ENCODE measurements around the gene RPL31. TPM values are rescaled to one million over a fixed set of nuclear protein-coding genes. Genes with fewer than 3 reads are reported as not detected.
"Not testable (repeated sequence)": the region's sequence is repeated elsewhere in the genome, so short reads cannot be mapped to it uniquely, and the experiment has no call there.

The RPL31 gene
- total RNA-seq, 1 experiment from 2014 or later = 1,893 TPM

DNA sequence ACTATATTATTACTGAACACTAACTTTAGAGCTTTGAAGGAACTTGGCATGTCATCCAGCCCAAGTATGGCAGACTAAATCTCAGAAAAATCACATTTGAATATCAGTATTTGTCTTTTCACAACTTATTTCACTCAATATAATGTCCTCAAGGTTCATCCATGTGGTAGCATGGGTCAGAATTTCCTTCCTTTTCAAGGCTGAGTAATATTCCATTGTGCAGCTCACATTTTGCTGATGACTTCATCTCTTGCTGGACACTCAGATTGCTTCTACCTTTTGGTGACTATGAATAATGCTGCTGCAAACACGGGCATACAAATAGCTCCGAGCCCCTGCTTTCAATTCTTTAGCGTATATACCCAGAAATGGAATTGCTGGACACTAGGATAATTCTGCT is 46.7 kb downstream of the RPL31 start:
- TF ChIP-seq CTCF (conservative IDR thresholded peaks at IDR 0.05) = no peak
- peaks cover 16 to 33% (median 21%) of the 10 kb centered on the region in 3 experiments; a peak in 6 of 7 replicates for H3K36me3 Mint-ChIP-seq (ENCODE audit: insufficient read depth in 1 of 3, low read depth in 3 of 3)

DNA sequence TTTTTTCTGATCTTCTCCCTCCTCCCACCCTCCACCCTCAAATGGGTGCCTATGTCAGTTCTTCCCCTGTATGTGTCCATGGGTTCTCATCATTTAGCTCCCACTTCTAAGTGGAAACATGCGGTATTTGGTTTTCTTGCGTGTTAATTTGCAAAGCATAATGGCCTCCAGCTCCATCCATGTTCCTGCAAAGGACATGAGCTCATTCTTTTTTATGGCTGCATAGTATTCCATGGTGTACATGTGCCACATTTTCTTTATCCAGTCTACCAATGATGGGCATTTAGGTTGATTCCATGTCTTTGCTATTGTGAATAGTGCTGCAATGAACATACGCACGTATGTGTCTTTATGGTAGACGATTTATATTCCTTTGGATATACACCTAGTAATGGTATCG is 48.8 kb downstream of the RPL31 start:
- not testable (repeated sequence) for H4K91ac ChIP-seq (ENCODE audit: insufficient read length, low read depth, low read length); H2BK20ac ChIP-seq (ENCODE audit: low read depth, low read length, poor library complexity, severe bottlenecking); H3K9me3 Mint-ChIP-seq; H3K23ac ChIP-seq (ENCODE audit: insufficient read length, low read depth, low read length); H3K9me3 ChIP-seq (ENCODE audit: control insufficient read depth, low read depth, low read length); H2BK12ac ChIP-seq (ENCODE audit: insufficient read length, low read depth, low read length); H3K18ac ChIP-seq (ENCODE audit: insufficient read length, low read depth, low read length); H3K4me3 Mint-ChIP-seq; H4K8ac ChIP-seq (replicated peaks; ENCODE audit: insufficient read length, low read depth, low read length); H3K27ac ChIP-seq (ENCODE audit: insufficient read length, low read depth, low read length); DNase-seq; H2BK120ac ChIP-seq (ENCODE audit: low read depth, low read length, poor library complexity, severe bottlenecking); H3K9ac ChIP-seq (ENCODE audit: extremely low read depth, insufficient read length, low read length); H3K27ac Mint-ChIP-seq; H4K20me1 ChIP-seq (ENCODE audit: control insufficient read depth, insufficient read depth, insufficient read length); H2BK15ac ChIP-seq (ENCODE audit: low read depth, low read length); H3K14ac ChIP-seq (ENCODE audit: insufficient read depth, low read length); H2BK5ac ChIP-seq (ENCODE audit: insufficient read length, low read length); H3K4me2 ChIP-seq (ENCODE audit: insufficient read depth, insufficient read length, low read length); H3K4ac ChIP-seq (ENCODE audit: low read depth, low read length); H4K5ac ChIP-seq (ENCODE audit: insufficient read length, low read depth, low read length); H3K56ac ChIP-seq (ENCODE audit: insufficient read length, low read depth, low read length); H3T11ph ChIP-seq (ENCODE audit: low read length); H3K27me3 ChIP-seq (ENCODE audit: insufficient read depth, low read length); H3K79me1 ChIP-seq (ENCODE audit: insufficient read depth, low read depth, low read length, poor library complexity, severe bottlenecking); H3K4me1 ChIP-seq (ENCODE audit: insufficient read depth, low read length); H2AFZ ChIP-seq (ENCODE audit: low read length); H3K79me2 ChIP-seq (ENCODE audit: insufficient read depth, low read length); H3K27me3 Mint-ChIP-seq (ENCODE audit: low read depth); H3K23me2 ChIP-seq (ENCODE audit: insufficient read length, low read depth, low read length, poor library complexity, severe bottlenecking); H2AK5ac ChIP-seq (ENCODE audit: insufficient read length, low read length)
- H3K36me3 Mint-ChIP-seq (ENCODE audit: insufficient read depth in 1 of 3, low read depth in 3 of 3) = peaks cover 16 to 35% (median 21%) of the 10 kb centered on the region in 3 experiments; a peak in 6 of 7 replicates
- no CpG with 5 or more reads among the region's 6 CpGs for WGBS (ENCODE audit: extremely low coverage, insufficient read length, low lambda C conversion rate)
- H3K4me1 Mint-ChIP-seq = peaks cover 16 to 21% of the 10 kb centered on the region in 2 experiments

More for the DNA sequence above, 46.7 kb downstream of the RPL31 start:
- DNase-seq = no peak
- H2BK12ac ChIP-seq (ENCODE audit: insufficient read length, low read depth, low read length) = no peak overlapping the region
- H3K4ac ChIP-seq (ENCODE audit: low read depth, low read length) = no peak overlapping the region
- no peak overlapping the region for H3K4me3 Mint-ChIP-seq
- H4K5ac ChIP-seq (ENCODE audit: insufficient read length, low read depth, low read length) = no peak overlapping the region
- H2AK5ac ChIP-seq (ENCODE audit: insufficient read length, low read length) = no peak overlapping the region
- no peak overlapping the region for H3K4me2 ChIP-seq (ENCODE audit: insufficient read depth, insufficient read length, low read length)
- WGBS (ENCODE audit: extremely low coverage, insufficient read length, low lambda C conversion rate) = no CpG with 5 or more reads among the region's 3 CpGs
- H3K18ac ChIP-seq (ENCODE audit: insufficient read length, low read depth, low read length) = no peak overlapping the region
- H3K79me2 ChIP-seq (ENCODE audit: insufficient read depth, low read length) = no peaks in the 10 kb centered on the region
- H3K56ac ChIP-seq (ENCODE audit: insufficient read length, low read depth, low read length) = no peak overlapping the region
- H4K91ac ChIP-seq (ENCODE audit: insufficient read length, low read depth, low read length) = no peak overlapping the region
- no peak overlapping the region for H3K27ac ChIP-seq (ENCODE audit: insufficient read length, low read depth, low read length)
- no peak overlapping the region for H2BK20ac ChIP-seq (ENCODE audit: low read depth, low read length, poor library complexity, severe bottlenecking)
- no peak overlapping the region for H2BK5ac ChIP-seq (ENCODE audit: insufficient read length, low read length)
- H3K9me3 Mint-ChIP-seq = 0 out of 5 replicates have a peak, but pooled peaks cover 0 to 4% of the 10 kb centered on the region in 2 experiments
- H3K4me1 Mint-ChIP-seq = peaks cover 16 to 21% of the 10 kb centered on the region in 2 experiments
- no peak overlapping the region for H2BK15ac ChIP-seq (ENCODE audit: low read depth, low read length)
- H3K14ac ChIP-seq (ENCODE audit: insufficient read depth, low read length) = no peak overlapping the region
- H2BK120ac ChIP-seq (ENCODE audit: low read depth, low read length, poor library complexity, severe bottlenecking) = no peak overlapping the region
- H3K27ac Mint-ChIP-seq = no peak overlapping the region
- H3K9me3 ChIP-seq (ENCODE audit: control insufficient read depth, low read depth, low read length) = no peaks in the 10 kb centered on the region
- no peak overlapping the region for H3T11ph ChIP-seq (ENCODE audit: low read length)
- H3K9ac ChIP-seq (ENCODE audit: extremely low read depth, insufficient read length, low read length) = no peak overlapping the region
- H3K27me3 ChIP-seq (ENCODE audit: insufficient read depth, low read length) = no peaks in the 10 kb centered on the region
- no peak overlapping the region for H2AFZ ChIP-seq (ENCODE audit: low read length)
- no peak overlapping the region for H4K8ac ChIP-seq (replicated peaks; ENCODE audit: insufficient read length, low read depth, low read length)
- H4K20me1 ChIP-seq (ENCODE audit: control insufficient read depth, insufficient read depth, insufficient read length) = no peaks in the 10 kb centered on the region
- H3K4me1 ChIP-seq (ENCODE audit: insufficient read depth, low read length) = no peaks in the 10 kb centered on the region; the same call in 1 of the 2 replicates
- H3K27me3 Mint-ChIP-seq (ENCODE audit: low read depth) = no peaks in the 10 kb centered on the region
- no peaks in the 10 kb centered on the region for H3K23me2 ChIP-seq (ENCODE audit: insufficient read length, low read depth, low read length, poor library complexity, severe bottlenecking)
- no peak overlapping the region for H3K23ac ChIP-seq (ENCODE audit: insufficient read length, low read depth, low read length)
- no peaks in the 10 kb centered on the region for H3K79me1 ChIP-seq (ENCODE audit: insufficient read depth, low read depth, low read length, poor library complexity, severe bottlenecking)
